ENCODE data around the gene PTPN21. TPM values are rescaled to one million over a fixed set of nuclear protein-coding genes. Genes with fewer than 3 reads are reported as not detected.

The PTPN21 gene
- total RNA-seq, 6 experiments from 2014 or later = 6.0 to 12.2 (median 10.3) TPM

- peaks cover 0 to 26% (median 0%) of the 10 kb centered on the region in 4 donors for H3K36me3 ChIP-seq
- intact Hi-C loops (cut with DNase I) = loop anchor here in 1 of 2 donors (10.0 kb wide), 1 partner anchor 56 kb away; the partner anchor contains the start of gene PTPN21
Observed at GRCh38 chr14:88499225-88499624, 55.6 kb downstream of the PTPN21 start.

GRCh38 chr14:88496414-88496813 is 58.4 kb downstream of the PTPN21 start:
- 95% methylated on average over 3 of the region's 3 CpGs for WGBS (ENCODE audit: insufficient coverage, low coverage, low lambda C conversion rate, missing lambda C conversion rate)
- intact Hi-C loops (cut with DNase I) = loop anchor here in 1 of 2 donors (10.0 kb wide), 1 partner anchor 58 kb away; the partner anchor contains the start of gene PTPN21

More at GRCh38 chr14:88499225-88499624, 55.6 kb downstream of the PTPN21 start:
- TF ChIP-seq CTCF (IDR thresholded peaks at IDR 0.05) (no peak), POLR2A (IDR thresholded peaks at IDR 0.05) (no peak)
- H3K27me3 ChIP-seq = no peaks in the 10 kb centered on the region
- H3K9me3 ChIP-seq = no peaks in the 10 kb centered on the region
- no peaks in the 10 kb centered on the region for H3K4me1 ChIP-seq
- DNase-seq = no peak
- ATAC-seq = no peak
- WGBS (ENCODE audit: insufficient coverage, low coverage, low lambda C conversion rate, missing lambda C conversion rate) = 80% methylated on average over 6 of the region's 6 CpGs
- H3K27ac ChIP-seq = no peak overlapping the region
- no peak overlapping the region for H3K4me3 ChIP-seq

GRCh38 chr14:88493392-88494185 is 61.2 kb downstream of the PTPN21 start:
- no peaks in the 10 kb centered on the region for H3K4me1 ChIP-seq
- no peaks in the 10 kb centered on the region for H3K9me3 ChIP-seq
- DNase-seq (no peak), ATAC-seq (no peak)
- no peak overlapping the region for H3K27ac ChIP-seq
- no peak overlapping the region for H3K4me3 ChIP-seq
- H3K27me3 ChIP-seq = no peaks in the 10 kb centered on the region
- intact Hi-C loops (cut with DNase I) = loop anchor here in 1 of 2 donors (10.0 kb wide), 1 partner anchor 61 kb away; the partner anchor contains the start of gene PTPN21
- 86% methylated on average over 6 of the region's 6 CpGs for WGBS (ENCODE audit: insufficient coverage, low coverage, low lambda C conversion rate, missing lambda C conversion rate)
- TF ChIP-seq CTCF (IDR thresholded peaks at IDR 0.05) (no peak), POLR2A (IDR thresholded peaks at IDR 0.05) (no peak)
- peaks cover 0 to 4% (median 0%) of the 10 kb centered on the region in 4 donors for H3K36me3 ChIP-seq

More at GRCh38 chr14:88496414-88496813, 58.4 kb downstream of the PTPN21 start:
- H3K27ac ChIP-seq = no peak overlapping the region
- DNase-seq (no peak), ATAC-seq (no peak)
- no peak overlapping the region for H3K4me3 ChIP-seq
- no peaks in the 10 kb centered on the region for H3K4me1 ChIP-seq
- peaks cover 0 to 11% (median 0%) of the 10 kb centered on the region in 4 donors for H3K36me3 ChIP-seq
- no peaks in the 10 kb centered on the region for H3K9me3 ChIP-seq
- no peak for TF ChIP-seq CTCF (IDR thresholded peaks at IDR 0.05)
- TF ChIP-seq POLR2A (IDR thresholded peaks at IDR 0.05) = no peak
- no peaks in the 10 kb centered on the region for H3K27me3 ChIP-seq

- ATAC-seq (peak; percentile 97 to 99 (median 98)), DNase-seq (peak in 1 of 3 donors; percentile 65)
- Histone ChIP-seq H3K36me3 (peaks cover 0 to 4% (median 0%) of the 10 kb centered on the region in 4 donors), H3K27ac (no peak overlapping the region), H3K4me3 (no peak overlapping the region), H3K4me1 (no peaks in the 10 kb centered on the region), H3K27me3 (no peaks in the 10 kb centered on the region), H3K9me3 (no peaks in the 10 kb centered on the region)
- WGBS (ENCODE audit: insufficient coverage, low coverage, low lambda C conversion rate, missing lambda C conversion rate) = 43% methylated on average over 9 of the region's 12 CpGs
- no peak for TF ChIP-seq POLR2A (IDR thresholded peaks at IDR 0.05)
- peak; percentile 87 to 97 (median 93) for TF ChIP-seq CTCF (IDR thresholded peaks at IDR 0.05)
- intact Hi-C loops (cut with DNase I) = loop anchor here in 1 of 2 donors (10.0 kb wide), 1 partner anchor 62 kb away; the partner anchor contains the start of gene PTPN21
Observed at GRCh38 chr14:88492272-88493089, 62.3 kb downstream of the PTPN21 start.

Data from right lobe of liver (tissue), 6 donors.